GM12891 (cell line): ENCODE results near the gene SEC14L3.

Experiments used
- POLR2A ChIP-seq: IDR thresholded peaks from 2 replicates; pipeline ENCODE4 v1.6.1; 2011; ENCODE audit warnings: low read depth, low read length, control low read depth
- POLR2AphosphoS5 ChIP-seq: IDR thresholded peaks from 2 replicates; pipeline ENCODE4 v1.6.1; 2011; ENCODE audit warnings: low read depth, low read length, control low read depth
- POU2F2 ChIP-seq: IDR thresholded peaks from 2 replicates; pipeline ENCODE4 v1.6.1; 2011; ENCODE audit warnings: low read depth, mild to moderate bottlenecking, control low read depth, low read length, moderate library complexity
- SPI1 ChIP-seq: IDR thresholded peaks from 2 replicates; pipeline ENCODE4 v1.6.1; 2011; ENCODE audit warnings: low read depth, low read length, control low read depth
- TAF1 ChIP-seq: IDR thresholded peaks from 2 replicates; pipeline ENCODE4 v1.6.1; 2011; ENCODE audit warnings: low read depth, low read length, control low read depth

DNA sequence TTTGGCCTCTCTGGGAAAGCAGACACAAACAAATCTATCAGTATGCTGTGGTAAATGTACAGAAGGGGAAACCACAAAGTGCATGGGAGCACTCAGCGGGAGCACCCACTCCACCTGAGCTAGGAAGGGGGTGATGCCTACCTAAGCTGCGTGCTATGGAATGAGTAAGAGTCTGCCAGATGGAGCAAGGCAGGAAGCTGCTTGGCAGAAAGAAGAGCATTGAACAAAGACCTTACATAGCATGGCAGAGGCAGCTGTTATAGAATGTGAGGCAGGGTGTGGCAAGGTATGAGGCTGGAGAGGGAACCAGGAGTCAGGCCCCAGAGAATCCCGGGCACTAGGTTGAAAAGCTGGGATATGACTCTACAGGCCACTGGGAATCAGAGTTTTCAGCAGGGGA lies 60.0 kb downstream of the SEC14L3 start:
- no peak for TF ChIP-seq TAF1
- TF ChIP-seq POLR2A, result no peak
- TF ChIP-seq POLR2AphosphoS5, result no peak
- TF ChIP-seq SPI1, result no peak
- TF ChIP-seq POU2F2, result no peak
